Stimulated activated CD8-positive, alpha-beta memory T cell treated with anti-CD3 and anti-CD28 coated beads, Interleukin-12 subunit alpha, Interleukin-12 subunit beta, amount 100 ng/mL, for 24 hours (primary cell): ENCODE measurements around the gene CNRIP1.

Experiments
- DNase-seq: peaks from one replicate; pipeline ENCODE4 v3.0.0-alpha.2; 2020; ENCODE audit errors: extremely low read depth

CNRIP1 gene

GRCh38 chr2:68292108-68292710 lies 27.5 kb downstream of the CNRIP1 start:
- DNase-seq, result no peak

GRCh38 chr2:68291314-68291713 lies 28.4 kb downstream of the CNRIP1 start:
- DNase-seq, result no peak

GRCh38 chr2:68290901-68291300 lies 28.8 kb downstream of the CNRIP1 start:
- no peak for DNase-seq

GRCh38 chr2:68287580-68288441 lies 31.9 kb downstream of the CNRIP1 start:
- no peak for DNase-seq

- no peak for DNase-seq
These were observed 34.9 kb downstream of the CNRIP1 start for GRCh38 chr2:68284896-68285295.

- no peak for DNase-seq
These were observed 36.3 kb downstream of the CNRIP1 start for GRCh38 chr2:68283419-68283812.

GRCh38 chr2:68282811-68283418 lies 36.8 kb downstream of the CNRIP1 start:
- no peak for DNase-seq

GRCh38 chr2:68280796-68281195 lies 39.0 kb downstream of the CNRIP1 start:
- no peak for DNase-seq

GRCh38 chr2:68280348-68280747 lies 39.4 kb downstream of the CNRIP1 start:
- no peak for DNase-seq

GRCh38 chr2:68279691-68280090 lies 40.1 kb downstream of the CNRIP1 start:
- DNase-seq, result no peak

- DNase-seq, result no peak
These were observed 41.6 kb downstream of the CNRIP1 start for GRCh38 chr2:68278169-68278568.

- no peak for DNase-seq
These were observed 45.7 kb downstream of the CNRIP1 start for GRCh38 chr2:68274022-68274421.

- no peak for DNase-seq
These were observed 47.3 kb downstream of the CNRIP1 start for GRCh38 chr2:68272246-68272994.

GRCh38 chr2:68266655-68267054 lies 53.1 kb downstream of the CNRIP1 start:
- DNase-seq, result no peak

GRCh38 chr2:68263632-68264031 lies 56.1 kb downstream of the CNRIP1 start:
- DNase-seq, result no peak

- DNase-seq, result no peak
These were observed 60.9 kb downstream of the CNRIP1 start for GRCh38 chr2:68258851-68259250.

- DNase-seq, result no peak
These were observed 63.7 kb downstream of the CNRIP1 start for GRCh38 chr2:68256093-68256450.

- DNase-seq, result no peak
These were observed 66.3 kb downstream of the CNRIP1 start for GRCh38 chr2:68253219-68254068.

GRCh38 chr2:68252400-68253218 lies 67.1 kb downstream of the CNRIP1 start, which contains the start of gene PPP3R1:
PPP3R1 (minus strand) TSS chr2:68252532; CDS start chr2:68252127, 405 bp downstream.
- peak; percentile 83 for DNase-seq

GRCh38 chr2:68251855-68252399 lies 67.8 kb downstream of the CNRIP1 start:
- peak; percentile 12 for DNase-seq
